ENCODE data around the gene TMEM182.

The TMEM182 gene

GRCh38 chr2:102796337-102796736 lies 34.5 kb downstream of the TMEM182 start:
- H3K4me1 ChIP-seq (ENCODE audit: control insufficient read depth in 1 of 2, insufficient read depth in 2 of 2, low read length in 2 of 2): no peaks in the 10 kb centered on the region
- H3K9me3 ChIP-seq (ENCODE audit: insufficient read depth, low read depth, low read length): peaks cover 2% of the 10 kb centered on the region
- H3K4me2 ChIP-seq (ENCODE audit: low read length): no peak overlapping the region
- no peak for DNase-seq
- H3K27ac ChIP-seq (ENCODE audit: low read depth, low read length): no peak overlapping the region
- no peak overlapping the region for H2BK12ac ChIP-seq (ENCODE audit: low read length)
- H4K8ac ChIP-seq (ENCODE audit: low read depth, low read length): no peak overlapping the region
- H3K27me3 ChIP-seq (ENCODE audit: insufficient read depth, low read length): no peaks in the 10 kb centered on the region
- no peak overlapping the region for H3K9ac ChIP-seq (ENCODE audit: low read length)
- no peaks in the 10 kb centered on the region for H3K79me2 ChIP-seq (ENCODE audit: control insufficient read depth, insufficient read depth, low read length, poor library complexity)
- H2BK120ac ChIP-seq (ENCODE audit: insufficient read depth, low read length, poor library complexity): no peak overlapping the region
- no CpG with 5 or more reads among the region's 2 CpGs for WGBS (ENCODE audit: extremely low coverage, insufficient coverage, insufficient read length)
- no peaks in the 10 kb centered on the region for H3K79me1 ChIP-seq (ENCODE audit: low read length)
- H2BK5ac ChIP-seq (ENCODE audit: low read depth, low read length, poor library complexity): no peak overlapping the region
- H3K18ac ChIP-seq (ENCODE audit: low read length): no peak overlapping the region
- H3K4ac ChIP-seq (ENCODE audit: low read depth, low read length): no peak overlapping the region
- H4K12ac ChIP-seq (ENCODE audit: low read depth, low read length): no peak overlapping the region
- no peak overlapping the region for H3K4me3 ChIP-seq (ENCODE audit: low read depth, low read length)
- H2AFZ ChIP-seq (ENCODE audit: insufficient read depth, low read length, poor library complexity): no peak overlapping the region
- no peak overlapping the region for H3K14ac ChIP-seq (ENCODE audit: low read length)
- peaks cover 5 to 8% of the 10 kb centered on the region in 2 experiments for H3K36me3 ChIP-seq (ENCODE audit: control insufficient read depth in 1 of 2, insufficient read depth in 2 of 2, low read length in 2 of 2)
- no peak overlapping the region for H4K91ac ChIP-seq (ENCODE audit: low read depth, low read length)
- H2AK5ac ChIP-seq (ENCODE audit: low read length): no peak overlapping the region
- H3K23ac ChIP-seq (ENCODE audit: low read length): no peak overlapping the region

DNA sequence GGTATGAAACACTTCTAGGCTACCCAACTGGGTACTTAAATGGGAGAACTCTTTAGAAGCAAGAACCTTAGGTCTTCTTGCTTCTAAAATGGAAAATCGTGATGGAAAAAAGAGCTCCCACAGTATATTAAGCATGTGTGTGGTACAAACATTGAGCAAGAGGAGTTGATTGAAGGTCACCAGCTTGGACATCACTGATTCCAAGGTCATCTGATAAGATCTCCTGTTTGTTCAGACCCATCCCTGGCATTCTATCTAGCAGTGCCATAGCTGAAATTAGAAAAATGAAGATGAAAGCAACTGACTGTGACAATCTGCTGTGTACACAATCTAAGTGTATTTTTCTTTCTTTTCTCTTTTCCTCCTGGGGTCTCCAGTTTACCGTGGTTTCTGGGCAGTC lies 35.7 kb downstream of the TMEM182 start:
- Histone ChIP-seq H3K79me2 (ENCODE audit: control insufficient read depth, insufficient read depth, low read length, poor library complexity) (no peaks in the 10 kb centered on the region), H3K4me1 (ENCODE audit: control insufficient read depth in 1 of 2, insufficient read depth in 2 of 2, low read length in 2 of 2) (no peaks in the 10 kb centered on the region), H3K4ac (ENCODE audit: low read depth, low read length) (no peak overlapping the region), H3K79me1 (ENCODE audit: low read length) (no peaks in the 10 kb centered on the region), H4K12ac (ENCODE audit: low read depth, low read length) (peak overlapping the region; percentile 54), H3K36me3 (ENCODE audit: control insufficient read depth in 1 of 2, insufficient read depth in 2 of 2, low read length in 2 of 2) (peaks cover 9 to 12% of the 10 kb centered on the region in 2 experiments), H4K8ac (ENCODE audit: low read depth, low read length) (no peak overlapping the region), H2AK5ac (ENCODE audit: low read length) (no peak overlapping the region), H3K27me3 (ENCODE audit: insufficient read depth, low read length) (no peaks in the 10 kb centered on the region), H4K91ac (ENCODE audit: low read depth, low read length) (no peak overlapping the region), H3K18ac (ENCODE audit: low read length) (no peak overlapping the region), H3K23ac (ENCODE audit: low read length) (no peak overlapping the region), H3K4me3 (ENCODE audit: low read depth, low read length) (no peak overlapping the region), H3K4me2 (ENCODE audit: low read length) (no peak overlapping the region), H2BK120ac (ENCODE audit: insufficient read depth, low read length, poor library complexity) (no peak overlapping the region), H3K9me3 (ENCODE audit: insufficient read depth, low read depth, low read length) (peaks cover 7% of the 10 kb centered on the region), H3K27ac (ENCODE audit: low read depth, low read length) (no peak overlapping the region), H2BK5ac (ENCODE audit: low read depth, low read length, poor library complexity) (no peak overlapping the region), H2AFZ (ENCODE audit: insufficient read depth, low read length, poor library complexity) (no peak overlapping the region), H3K9ac (ENCODE audit: low read length) (no peak overlapping the region), H3K14ac (ENCODE audit: low read length) (no peak overlapping the region), H2BK12ac (ENCODE audit: low read length) (no peak overlapping the region)
- no peak for DNase-seq
- no CpG with 5 or more reads among the region's 2 CpGs for WGBS (ENCODE audit: extremely low coverage, insufficient coverage, insufficient read length)

DNA sequence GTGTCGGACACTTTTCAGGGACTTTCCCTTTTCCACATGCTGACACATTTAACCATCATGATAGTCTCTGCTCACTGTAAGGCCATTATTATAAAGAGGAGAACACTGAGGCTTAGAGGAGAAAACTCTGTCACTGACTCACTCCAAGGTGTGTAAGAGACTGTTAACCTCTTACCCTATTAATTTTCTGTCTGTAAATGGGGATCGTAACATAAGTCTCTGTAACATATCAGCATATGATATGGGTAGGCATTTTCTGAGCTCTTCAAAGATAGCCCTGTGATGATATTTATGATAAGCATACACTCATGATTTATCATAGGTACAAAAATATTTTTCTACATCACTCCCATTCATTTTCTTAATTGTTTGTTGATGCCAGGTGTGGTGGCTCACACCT lies 36.4 kb downstream of the TMEM182 start:
- no peak overlapping the region for H2AFZ ChIP-seq (ENCODE audit: insufficient read depth, low read length, poor library complexity)
- no peak overlapping the region for H4K12ac ChIP-seq (ENCODE audit: low read depth, low read length)
- no peak overlapping the region for H4K8ac ChIP-seq (ENCODE audit: low read depth, low read length)
- peaks cover 9 to 12% of the 10 kb centered on the region in 2 experiments for H3K36me3 ChIP-seq (ENCODE audit: control insufficient read depth in 1 of 2, insufficient read depth in 2 of 2, low read length in 2 of 2)
- no peak overlapping the region for H4K91ac ChIP-seq (ENCODE audit: low read depth, low read length)
- H2BK120ac ChIP-seq (ENCODE audit: insufficient read depth, low read length, poor library complexity): no peak overlapping the region
- WGBS (ENCODE audit: extremely low coverage, insufficient coverage, insufficient read length): no CpG with 5 or more reads among the region's 2 CpGs
- H2BK12ac ChIP-seq (ENCODE audit: low read length): no peak overlapping the region
- H3K23ac ChIP-seq (ENCODE audit: low read length): no peak overlapping the region
- no peaks in the 10 kb centered on the region for H3K79me1 ChIP-seq (ENCODE audit: low read length)
- no peak overlapping the region for H3K9ac ChIP-seq (ENCODE audit: low read length)
- H2BK5ac ChIP-seq (ENCODE audit: low read depth, low read length, poor library complexity): no peak overlapping the region
- no peak overlapping the region for H3K4me2 ChIP-seq (ENCODE audit: low read length)
- no peaks in the 10 kb centered on the region for H3K4me1 ChIP-seq (ENCODE audit: control insufficient read depth in 1 of 2, insufficient read depth in 2 of 2, low read length in 2 of 2)
- H3K79me2 ChIP-seq (ENCODE audit: control insufficient read depth, insufficient read depth, low read length, poor library complexity): no peaks in the 10 kb centered on the region
- H3K27ac ChIP-seq (ENCODE audit: low read depth, low read length): no peak overlapping the region
- no peak overlapping the region for H3K4ac ChIP-seq (ENCODE audit: low read depth, low read length)
- no peak overlapping the region for H3K18ac ChIP-seq (ENCODE audit: low read length)
- H2AK5ac ChIP-seq (ENCODE audit: low read length): no peak overlapping the region
- H3K4me3 ChIP-seq (ENCODE audit: low read depth, low read length): no peak overlapping the region
- DNase-seq: peak; percentile 13 to 73
- H3K14ac ChIP-seq (ENCODE audit: low read length): no peak overlapping the region
- H3K9me3 ChIP-seq (ENCODE audit: insufficient read depth, low read depth, low read length): peaks cover 7% of the 10 kb centered on the region
- no peaks in the 10 kb centered on the region for H3K27me3 ChIP-seq (ENCODE audit: insufficient read depth, low read length)

DNA sequence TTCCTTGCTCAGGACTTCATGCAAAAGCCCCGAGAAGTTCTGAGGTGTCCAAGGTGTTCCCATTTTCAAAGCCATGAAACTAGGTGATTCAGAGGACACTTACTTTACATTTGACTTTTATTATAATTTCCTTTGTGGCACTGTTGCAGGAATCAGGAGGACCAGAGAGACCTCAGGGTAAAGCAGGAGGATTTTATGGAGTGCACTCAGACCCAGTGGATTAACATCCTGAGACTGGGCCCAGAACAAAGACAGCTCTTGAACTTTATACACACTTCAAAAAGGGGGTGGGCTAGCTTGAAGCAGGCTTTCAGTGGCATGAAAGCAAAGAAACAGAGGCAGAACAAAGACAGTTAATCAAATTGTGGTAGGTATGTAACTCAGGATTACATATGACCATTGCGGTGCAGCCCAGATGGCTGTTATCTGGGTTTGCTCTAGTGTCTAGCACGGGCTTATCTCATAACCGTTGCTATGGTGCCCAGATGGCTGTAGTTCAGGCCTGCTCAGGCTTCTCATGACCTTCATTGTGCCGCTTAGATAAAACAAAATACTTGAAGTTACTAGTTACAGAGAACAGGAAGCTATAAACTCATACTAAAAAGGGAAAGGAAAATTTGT lies 39.4 kb downstream of the TMEM182 start:
- H3K4me3 ChIP-seq (ENCODE audit: low read depth, low read length): no peak overlapping the region
- no peak overlapping the region for H2AFZ ChIP-seq (ENCODE audit: insufficient read depth, low read length, poor library complexity)
- H3K18ac ChIP-seq (ENCODE audit: low read length): no peak overlapping the region
- no peaks in the 10 kb centered on the region for H3K79me1 ChIP-seq (ENCODE audit: low read length)
- H3K14ac ChIP-seq (ENCODE audit: low read length): no peak overlapping the region
- no peak overlapping the region for H3K4ac ChIP-seq (ENCODE audit: low read depth, low read length)
- peaks cover 12% of the 10 kb centered on the region in 2 experiments for H3K36me3 ChIP-seq (ENCODE audit: control insufficient read depth in 1 of 2, insufficient read depth in 2 of 2, low read length in 2 of 2)
- no CpG with 5 or more reads among the region's 5 CpGs for whole genome bisulfite sequencing (ENCODE audit: extremely low coverage, insufficient coverage, insufficient read length)
- H3K23ac ChIP-seq (ENCODE audit: low read length): no peak overlapping the region
- H4K91ac ChIP-seq (ENCODE audit: low read depth, low read length): no peak overlapping the region
- no peak overlapping the region for H4K12ac ChIP-seq (ENCODE audit: low read depth, low read length)
- H3K27me3 ChIP-seq (ENCODE audit: insufficient read depth, low read length): no peaks in the 10 kb centered on the region
- DNase-seq: no peak
- no peak overlapping the region for H2BK12ac ChIP-seq (ENCODE audit: low read length)
- no peaks in the 10 kb centered on the region for H3K79me2 ChIP-seq (ENCODE audit: control insufficient read depth, insufficient read depth, low read length, poor library complexity)
- H4K8ac ChIP-seq (ENCODE audit: low read depth, low read length): no peak overlapping the region
- no peak overlapping the region for H2AK5ac ChIP-seq (ENCODE audit: low read length)
- H3K4me1 ChIP-seq (ENCODE audit: control insufficient read depth in 1 of 2, insufficient read depth in 2 of 2, low read length in 2 of 2): no peaks in the 10 kb centered on the region
- no peak overlapping the region for H2BK5ac ChIP-seq (ENCODE audit: low read depth, low read length, poor library complexity)
- H3K4me2 ChIP-seq (ENCODE audit: low read length): no peak overlapping the region
- H3K27ac ChIP-seq (ENCODE audit: low read depth, low read length): no peak overlapping the region
- peaks cover 10% of the 10 kb centered on the region for H3K9me3 ChIP-seq (ENCODE audit: insufficient read depth, low read depth, low read length)
- no peak overlapping the region for H2BK120ac ChIP-seq (ENCODE audit: insufficient read depth, low read length, poor library complexity)
- H3K9ac ChIP-seq (ENCODE audit: low read length): no peak overlapping the region

Data from trophoblast cell (in vitro differentiated cells and primary cell).